Keratinocyte (primary cell): Measurements from ENCODE around the gene OPTC. TPM values are rescaled to one million over a fixed set of nuclear protein-coding genes. Genes with fewer than 3 reads are reported as not detected.

ENCODE experiments used
- DNase-seq: peaks from one replicate; pipeline ENCODE4 v3.0.0-alpha.2; 2011; ENCODE audit warnings: low read depth, missing footprints, low spot score
- FAIRE-seq: peaks from 2 replicates; lab custom pipeline; 2011; peaks lifted over from hg19 to GRCh38; lab: Jason Lieb, UNC
- H2AFZ ChIP-seq: 2 replicates; pipeline ENCODE4 v1.6.0; 2012; ENCODE audit warnings: low read length, control low read depth, inconsistent platforms; ENCODE audit not compliant: control insufficient read depth
- H3K27ac ChIP-seq: 2 replicates; pipeline ENCODE4 v1.5.1; 2011; ENCODE audit warnings: low read length; ENCODE audit not compliant: control insufficient read depth, insufficient read depth
- H3K27me3 ChIP-seq: 3 replicates; pipeline ENCODE4 v1.6.0; 2011; ENCODE audit warnings: low read length; ENCODE audit not compliant: control insufficient read depth, insufficient read depth; ENCODE audit errors: extremely low read depth
- H3K36me3 ChIP-seq, 2 experiments: 2 replicates in 1 of 2; 3 replicates in 1 of 2; pipeline ENCODE4 v1.5.1; 2011; ENCODE audit warnings: low read length in 2 of 2, mild to moderate bottlenecking in 1 of 2; ENCODE audit not compliant: control insufficient read depth in 2 of 2, insufficient read depth in 2 of 2; ENCODE audit errors: extremely low read depth in 1 of 2
- H3K4me1 ChIP-seq: 3 replicates; pipeline ENCODE4 v1.5.1; 2011; ENCODE audit warnings: low read length; ENCODE audit not compliant: control insufficient read depth, insufficient read depth; ENCODE audit errors: extremely low read depth
- H3K4me2 ChIP-seq: 3 replicates; pipeline ENCODE4 v1.6.0; 2011; ENCODE audit warnings: low read depth, low read length; ENCODE audit not compliant: control insufficient read depth, insufficient read depth; ENCODE audit errors: extremely low read depth
- H3K4me3 ChIP-seq, 3 experiments: fragments of 200-600 bp in 1 of 3; sonication (generic) in 1 of 3; 2 replicates in 2 of 3; 3 replicates in 1 of 3; pipeline ENCODE4 v1.5.1; 2011 to 2016; ENCODE audit warnings: low read length in 3 of 3, mild to moderate bottlenecking in 3 of 3, control low read depth in 2 of 3, inconsistent platforms in 1 of 3, low read depth in 1 of 3, mixed read lengths in 1 of 3, mixed run types in 1 of 3, moderate library complexity in 1 of 3; ENCODE audit not compliant: control insufficient read depth in 2 of 3, insufficient read depth in 2 of 3; ENCODE audit errors: extremely low read depth in 1 of 3
- H3K79me2 ChIP-seq: 2 replicates; pipeline ENCODE4 v1.6.0; 2012; ENCODE audit warnings: low read length; ENCODE audit not compliant: control insufficient read depth, insufficient read depth
- H3K9ac ChIP-seq: 3 replicates; pipeline ENCODE4 v1.6.0; 2011; ENCODE audit warnings: low read length; ENCODE audit not compliant: control insufficient read depth, insufficient read depth; ENCODE audit errors: extremely low read depth
- H3K9me1 ChIP-seq: 3 replicates; pipeline ENCODE4 v1.6.0; 2011; ENCODE audit warnings: low read length; ENCODE audit not compliant: control insufficient read depth, insufficient read depth; ENCODE audit errors: extremely low read depth
- H3K9me3 ChIP-seq: 2 replicates; pipeline ENCODE4 v1.5.1; 2012; ENCODE audit warnings: low read depth, low read length; ENCODE audit not compliant: control insufficient read depth
- H4K20me1 ChIP-seq: 3 replicates; pipeline ENCODE4 v1.6.0; 2011; ENCODE audit warnings: low read length; ENCODE audit not compliant: control insufficient read depth, insufficient read depth; ENCODE audit errors: extremely low read depth
- CTCF ChIP-seq, 3 experiments: IDR thresholded peaks in 1 of 3; conservative IDR thresholded peaks in 1 of 3; optimal IDR thresholded peaks in 1 of 3; 2 replicates in 2 of 3; 3 replicates in 1 of 3; pipeline versions ENCODE3 to v1.5.1; 2011; ENCODE audit warnings: low read length in 3 of 3, mild to moderate bottlenecking in 3 of 3, moderate library complexity in 2 of 3, control low read depth in 1 of 3, inconsistent platforms in 1 of 3; ENCODE audit not compliant: insufficient read depth in 2 of 3; ENCODE audit errors: extremely low read depth in 1 of 3
- EZH2 ChIP-seq: IDR thresholded peaks from one replicate; pipeline ENCODE4 v1.6.1; 2012; ENCODE audit warnings: inconsistent platforms, mild to moderate bottlenecking, low read length, moderate library complexity
- dilution Hi-C: fragments of 300-500 bp; cut with MboI; formaldehyde crosslinking; loops from one replicate; pipeline ENCODE4 v1.7.0; 2020; ENCODE audit warnings: low sequenced_read_pairs; ENCODE audit not compliant: extremely low pct_ligation_motif_present
- polyA plus RNA-seq, 5 experiments: library from polyadenylated mRNA; depleted of rRNA in 3 of 5; stranded (reverse) in 3 of 5; stranded (forward) in 1 of 5; unstranded in 1 of 5; fragments of >200 nt; gene quantifications; 1 replicate in 1 of 5; 2 replicates in 3 of 5; 3 replicates in 1 of 5; pipeline versions ENCODE4 v1.2.1 to v1.2.3, GENCODE V29; 2011 to 2012; ENCODE audit warnings: missing spikeins in 2 of 5, low read depth in 1 of 5, low replicate concordance in 1 of 5

Gene OPTC
- polyA plus RNA-seq, 1 donor (not counting 4 experiments of a cell fraction or from before 2014, with no cell fraction given): not detected

- DNase-seq (no peak), FAIRE-seq (no peak)
- no peak overlapping the region for H3K4me2 ChIP-seq
- dilution Hi-C loops: loop anchor here (25.0 kb wide), 1 partner anchor 105 kb away; the partner anchor contains the start of gene FMOD
- no peaks in the 10 kb centered on the region for H4K20me1 ChIP-seq
- H2AFZ ChIP-seq: no peak overlapping the region
- no peak overlapping the region for H3K9ac ChIP-seq
- peaks cover 5% of the 10 kb centered on the region for H3K4me1 ChIP-seq
- no peaks in the 10 kb centered on the region for H3K36me3 ChIP-seq
- no peak overlapping the region for H3K27ac ChIP-seq
- H3K9me3 ChIP-seq: no peaks in the 10 kb centered on the region
- TF ChIP-seq EZH2 (no peak), CTCF (optimal IDR thresholded peaks at IDR 0.05 in 1 of 3, IDR thresholded peaks at IDR 0.05 in 1 of 3, conservative IDR thresholded peaks at IDR 0.05 in 1 of 3; ENCODE audit: extremely low read depth in 1 of 3, insufficient read depth in 2 of 3, low read length in 3 of 3) (no peak)
- H3K27me3 ChIP-seq: peaks cover 11% of the 10 kb centered on the region
- no peak overlapping the region for H3K4me3 ChIP-seq
- H3K79me2 ChIP-seq: no peaks in the 10 kb centered on the region
- H3K9me1 ChIP-seq: no peaks in the 10 kb centered on the region
Measured at GRCh38 chr1:203467550-203467921, 26.4 kb upstream of the OPTC start.

GRCh38 chr1:203468326-203468725 is 25.6 kb upstream of the OPTC start:
- peaks cover under 1% of the 10 kb centered on the region for H3K4me1 ChIP-seq
- H3K9me1 ChIP-seq: no peaks in the 10 kb centered on the region
- no peak overlapping the region for H3K4me3 ChIP-seq
- H3K9me3 ChIP-seq: no peaks in the 10 kb centered on the region
- no peaks in the 10 kb centered on the region for H4K20me1 ChIP-seq
- H3K4me2 ChIP-seq: no peak overlapping the region
- no peak overlapping the region for H3K27ac ChIP-seq
- TF ChIP-seq EZH2: no peak
- TF ChIP-seq CTCF (optimal IDR thresholded peaks at IDR 0.05 in 1 of 3, IDR thresholded peaks at IDR 0.05 in 1 of 3, conservative IDR thresholded peaks at IDR 0.05 in 1 of 3; ENCODE audit: extremely low read depth in 1 of 3, insufficient read depth in 2 of 3, low read length in 3 of 3): no peak
- peaks cover 15% of the 10 kb centered on the region for H3K27me3 ChIP-seq
- dilution Hi-C loops: loop anchor here (25.0 kb wide), 1 partner anchor 106 kb away; the partner anchor contains the start of gene FMOD
- no peak overlapping the region for H2AFZ ChIP-seq
- H3K9ac ChIP-seq: no peak overlapping the region
- FAIRE-seq (no peak), DNase-seq (no peak)
- H3K79me2 ChIP-seq: no peaks in the 10 kb centered on the region
- no peaks in the 10 kb centered on the region for H3K36me3 ChIP-seq
